NCI-H2196 (cell line): Measurements from ENCODE around the gene MTERF1.
"Not testable (repeated sequence)": the region's sequence is repeated elsewhere in the genome, so short reads cannot be mapped to it uniquely, and the experiment has no call there.

Experiments
- DNase-seq: peaks from one replicate; lab custom pipeline; 2025; ENCODE audit not compliant: unreplicated experiment; lab: John Stamatoyannopoulos, UW

The MTERF1 gene

GRCh38 chr7:91880413-91881241, at the start of gene MTERF1:
TSS of gene MTERF1 (minus strand) at chr7:91880702. CDS start at chr7:91880083, 619 bp downstream.
- peak; percentile 99 for DNase-seq

- no peak for DNase-seq
Observed at GRCh38 chr7:91929463-91929862, 49.0 kb upstream of the MTERF1 start.

GRCh38 chr7:91927912-91928311, 47.4 kb upstream of the MTERF1 start:
- DNase-seq, result no peak

DNA sequence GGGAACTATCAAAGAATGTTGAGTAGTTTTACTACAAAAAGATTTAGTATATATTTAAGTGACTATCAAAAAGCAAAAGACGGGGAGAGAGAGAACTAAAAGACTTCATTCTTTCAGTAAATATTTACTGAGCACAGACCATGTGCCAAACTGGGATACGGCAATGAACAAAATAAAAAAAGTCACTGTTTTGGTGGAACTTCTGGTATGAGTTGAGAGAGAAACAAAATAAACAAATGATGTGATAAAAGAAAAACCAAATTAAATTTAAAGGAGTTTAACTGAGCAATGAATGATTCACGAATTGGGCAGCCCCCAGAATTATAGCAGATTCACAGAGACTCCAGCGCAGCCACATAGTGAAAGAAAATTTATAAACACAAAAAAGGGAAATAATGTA, 42.4 kb upstream of the MTERF1 start:
- DNase-seq, result no peak

DNA sequence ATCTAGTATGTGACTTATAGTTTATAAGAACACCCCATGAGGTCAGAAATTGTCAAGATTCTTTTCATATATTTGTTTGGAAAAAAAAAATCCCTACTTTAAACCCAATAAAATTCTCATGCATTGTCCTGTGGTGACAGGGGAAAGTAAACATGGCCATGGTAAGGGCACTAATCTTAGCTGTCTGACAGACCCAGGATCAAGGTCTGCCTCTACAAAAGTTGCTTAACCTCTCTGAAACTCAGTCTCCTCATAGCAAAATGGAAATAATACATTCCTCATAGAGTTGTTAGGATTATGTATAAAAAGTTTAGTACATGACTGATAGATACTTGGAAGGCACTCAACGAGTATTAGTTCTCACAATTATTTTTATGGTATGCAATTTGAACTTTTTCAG, 37.9 kb upstream of the MTERF1 start:
- no peak for DNase-seq

- no peak for DNase-seq
Observed at GRCh38 chr7:91916051-91916440, 35.5 kb upstream of the MTERF1 start.

- DNase-seq, result no peak
Observed at GRCh38 chr7:91915401-91916050, 35.0 kb upstream of the MTERF1 start.

DNA sequence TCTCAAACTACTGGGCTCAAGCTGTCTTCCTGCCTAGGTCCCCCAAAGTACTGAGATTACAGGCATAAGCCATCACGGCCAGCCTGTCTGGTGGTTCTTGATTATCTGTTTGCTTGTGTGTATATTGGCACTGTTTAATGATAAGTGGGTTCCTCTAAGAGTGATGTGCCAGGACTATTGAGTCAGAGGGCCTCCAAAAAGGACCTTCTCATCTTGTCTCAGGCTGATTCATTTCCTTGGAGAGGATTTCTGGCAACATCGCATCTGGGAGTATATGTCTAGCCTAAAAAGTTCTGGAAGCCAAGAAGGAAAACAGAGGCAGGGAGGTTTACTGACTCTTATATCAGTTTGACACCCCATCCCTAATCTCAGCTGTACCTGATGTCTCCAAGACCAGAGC, 33.1 kb upstream of the MTERF1 start:
- DNase-seq, result no peak

- no peak for DNase-seq
Observed at GRCh38 chr7:91912494-91912893, 32.0 kb upstream of the MTERF1 start.

DNA sequence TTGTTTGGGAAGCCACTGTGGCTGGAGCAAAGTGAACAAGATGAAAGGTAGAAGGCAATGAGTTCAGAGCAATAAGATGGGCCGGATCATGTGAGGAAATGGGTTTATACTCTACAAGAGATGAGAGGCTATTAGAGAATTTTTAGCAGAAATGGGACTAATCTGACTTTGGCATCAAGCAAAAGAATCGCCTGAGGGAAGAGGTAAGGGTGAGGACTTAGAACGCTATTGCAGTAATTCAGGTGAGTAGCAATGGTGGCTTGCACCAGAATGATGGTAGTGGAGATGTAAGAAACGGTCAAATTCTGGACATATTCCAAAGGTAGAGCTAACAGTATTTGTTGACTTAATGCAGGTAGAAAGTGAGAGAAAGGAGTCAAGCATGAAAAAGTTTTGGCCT, 30.6 kb upstream of the MTERF1 start:
- no peak for DNase-seq

GRCh38 chr7:91910171-91910570, 29.7 kb upstream of the MTERF1 start:
- no peak for DNase-seq

- no peak for DNase-seq
Observed at GRCh38 chr7:91899563-91899962, 19.1 kb upstream of the MTERF1 start.

DNA sequence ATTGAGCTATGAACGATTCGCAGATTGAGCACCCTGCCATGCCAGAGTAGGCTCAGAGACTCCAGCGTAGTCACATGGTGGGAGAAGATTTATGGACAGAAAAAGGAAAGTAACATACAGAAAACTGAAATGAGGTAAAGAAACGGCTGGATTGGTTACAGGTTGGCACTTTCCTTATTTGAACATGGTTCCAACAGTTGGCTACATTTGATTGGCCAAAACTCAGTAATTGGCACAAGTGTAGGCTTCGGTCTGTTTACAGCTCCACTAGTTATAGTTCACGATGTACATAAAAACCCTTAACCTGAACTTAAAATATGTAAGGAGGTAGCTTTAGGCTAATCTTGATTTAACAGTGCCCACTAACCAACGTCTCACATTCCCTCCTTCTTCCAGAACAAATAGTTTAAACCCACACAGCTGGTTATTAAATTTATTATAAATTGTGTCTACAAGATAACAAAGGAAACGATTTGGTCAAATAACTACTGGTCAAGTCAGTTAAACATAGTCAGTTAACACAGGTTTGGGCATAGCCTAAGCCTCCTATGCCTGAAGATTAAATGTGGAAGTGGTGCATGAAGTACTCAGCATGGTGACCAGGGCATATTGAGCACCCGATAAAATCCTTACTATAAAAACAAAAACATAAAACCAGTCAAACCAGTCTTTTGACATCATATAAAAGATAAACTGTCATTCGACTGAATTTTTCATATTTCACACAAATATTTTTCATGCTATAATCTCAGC, 17.9 kb upstream of the MTERF1 start:
- DNase-seq, result no peak

DNA sequence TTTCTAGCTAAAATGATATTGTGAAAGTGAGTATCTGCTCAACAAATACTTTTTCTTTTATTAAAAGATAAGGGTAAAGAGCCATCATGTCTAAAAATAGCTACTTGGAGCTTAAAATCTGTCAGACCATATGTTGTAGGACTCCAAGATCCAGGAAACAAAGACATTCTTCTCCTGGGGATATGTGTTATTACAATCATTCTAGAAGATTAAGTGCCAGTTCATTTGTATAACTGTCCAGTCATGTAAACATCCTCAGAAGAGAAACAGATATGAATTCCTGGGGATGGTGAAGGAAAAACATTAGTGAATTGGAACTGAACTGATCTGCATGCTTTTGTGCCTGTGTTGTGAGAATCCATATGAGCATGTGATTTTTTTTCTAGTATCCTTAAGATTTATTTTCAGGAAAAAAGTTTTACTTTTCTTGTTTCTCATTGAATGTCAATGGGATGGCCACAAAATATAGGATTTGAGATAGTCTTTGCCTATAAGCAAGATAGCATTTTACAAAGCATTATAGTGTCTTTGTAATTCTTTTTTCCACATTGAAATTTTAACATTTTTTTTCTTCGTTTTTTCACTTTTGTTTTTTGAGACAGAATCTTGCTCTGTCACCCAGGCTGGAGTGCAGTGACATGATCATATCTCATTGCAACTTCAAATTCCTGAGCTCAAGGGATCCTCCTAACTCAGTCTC, 14.4 kb upstream of the MTERF1 start:
- no peak for DNase-seq

- DNase-seq, result not testable (repeated sequence)
Observed at GRCh38 chr7:91893699-91894098, 13.2 kb upstream of the MTERF1 start.

DNA sequence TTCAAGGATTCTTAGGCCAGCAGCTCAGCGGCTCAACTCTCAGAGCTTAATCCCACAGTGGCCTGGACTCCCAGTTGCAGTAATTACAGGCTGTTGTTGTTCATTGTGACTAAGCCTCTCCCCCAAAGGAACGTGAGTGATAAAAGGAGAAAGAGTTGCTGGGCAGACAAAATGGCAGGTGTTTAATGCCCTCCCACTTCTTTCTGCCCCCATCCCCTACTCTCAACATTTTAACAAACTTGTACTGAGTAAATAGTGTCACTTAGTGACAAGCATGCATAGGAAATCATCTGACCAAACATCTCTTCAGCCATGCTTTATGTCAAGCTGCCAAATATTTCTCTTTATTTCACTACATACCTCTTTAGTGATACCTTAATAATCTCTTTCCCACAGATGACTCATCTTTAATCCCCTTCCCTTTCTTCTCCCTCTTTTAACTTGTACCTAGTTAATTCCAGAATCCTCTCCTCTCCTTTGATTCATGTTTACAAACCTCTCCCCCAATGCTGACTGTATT, 12.4 kb upstream of the MTERF1 start:
- DNase-seq, result no peak

DNA sequence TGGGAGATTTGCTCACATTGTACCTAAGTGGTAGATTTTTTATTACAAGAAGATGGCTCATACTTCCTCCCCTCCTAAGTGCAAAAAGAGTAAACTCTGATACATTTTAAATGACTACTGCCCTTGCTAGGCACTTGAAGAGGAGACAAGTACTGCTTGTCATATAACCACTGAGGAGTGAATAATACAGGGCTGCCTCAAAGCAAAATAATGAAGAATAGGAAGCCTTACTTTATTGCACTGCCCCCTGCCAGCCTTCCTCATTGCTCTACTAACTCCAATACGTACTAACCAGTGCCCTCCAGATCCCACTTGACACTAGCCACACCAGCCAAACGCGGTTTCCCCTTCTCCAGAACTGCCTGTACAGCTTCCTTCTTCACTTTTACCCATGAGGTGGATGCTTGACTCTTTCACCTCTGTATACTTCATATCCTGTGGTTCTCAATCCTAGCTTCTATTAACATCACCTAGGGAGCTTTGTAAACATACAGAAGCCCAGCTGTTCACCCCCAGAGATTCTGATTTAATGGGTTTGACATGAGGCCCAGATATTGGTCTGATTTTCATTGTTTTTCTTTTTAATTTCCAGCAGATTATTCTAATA, 11.7 kb upstream of the MTERF1 start:
- DNase-seq, result no peak

- DNase-seq, result not testable (repeated sequence)
Observed at GRCh38 chr7:91888271-91889175, 8.0 kb upstream of the MTERF1 start.
